Esophagus muscularis mucosa (tissue), 4 donors: Measurements from ENCODE around the gene MARVELD2. TPM values are rescaled to one million over a fixed set of nuclear protein-coding genes. Genes with fewer than 3 reads are reported as not detected.

Source experiments
- DNase-seq: peaks from one replicate; pipeline ENCODE4 v3.0.0-alpha.2; 2017; ENCODE audit errors: extremely low spot score
- H3K27ac ChIP-seq, 4 donors: fragments of 200-600 bp; sonication (generic); replicated peaks in 1 of 4; 1 replicate in 3 of 4; 2 replicates in 1 of 4; pipeline ENCODE4 v1.5.1; 2016 to 2019; ENCODE audit warnings: mild to moderate bottlenecking in 1 of 4
- H3K27me3 ChIP-seq, 4 donors: fragments of 200-600 bp; sonication (generic); one replicate each; pipeline versions ENCODE4 v1.5.1 to v1.6.0; 2016 to 2019
- H3K36me3 ChIP-seq, 4 donors: fragments of 200-600 bp; sonication (generic); one replicate each; pipeline ENCODE4 v1.5.1; 2016 to 2019
- H3K4me1 ChIP-seq, 4 donors: fragments of 200-600 bp; sonication (generic); one replicate each; pipeline ENCODE4 v1.5.1; 2016 to 2019
- H3K4me3 ChIP-seq, 4 donors: fragments of 200-600 bp; sonication (generic); 1 replicate in 2 of 4; 2 replicates in 2 of 4; pipeline ENCODE4 v1.5.1; 2016 to 2019; ENCODE audit warnings: mild to moderate bottlenecking in 4 of 4, moderate library complexity in 1 of 4
- H3K9me3 ChIP-seq, 4 donors: fragments of 200-600 bp; sonication (generic); 1 replicate in 3 of 4; 2 replicates in 1 of 4; pipeline ENCODE4 v1.5.1; 2016 to 2019
- CTCF ChIP-seq, 3 experiments: fragments of 200-600 bp in 2 of 3; fragments of 450-650 bp in 1 of 3; sonication (generic) in 2 of 3; IDR thresholded peaks; one replicate each; pipeline ENCODE4 v1.5.1; 2017 to 2019; ENCODE audit warnings: antibody characterized with exemption in 3 of 3, mild to moderate bottlenecking in 2 of 3, moderate library complexity in 1 of 3
- EP300 ChIP-seq: sonication (generic); formaldehyde crosslinking; IDR thresholded peaks from one replicate; pipeline ENCODE4 v1.6.1; 2017; ENCODE audit warnings: antibody characterized with exemption
- POLR2A ChIP-seq: fragments of 450-650 bp; IDR thresholded peaks from one replicate; pipeline ENCODE4 v1.6.1; 2017; ENCODE audit warnings: antibody characterized with exemption, moderate library complexity, mild to moderate bottlenecking, low read depth
- POLR2AphosphoS5 ChIP-seq, 2 donors: sonication (generic); formaldehyde crosslinking; IDR thresholded peaks; one replicate each; pipeline ENCODE4 v1.6.1; 2017; ENCODE audit warnings: antibody characterized with exemption in 2 of 2
- WGBS: methylation state at CpG from one replicate; pipeline ENCODE4 v1.1.5; 2018; 5-methylcytosine and 5-hydroxymethylcytosine counted together
- intact Hi-C: fragments of 100-400 bp; cut with DNase I; formaldehyde crosslinking; loops from one replicate; pipeline ENCODE4 v1.15.1; 2023
- total RNA-seq, 4 donors: library from RNA; depleted of rRNA; stranded (reverse); fragments of >200 nt; gene quantifications; one replicate each; pipeline versions ENCODE4 v1.1.0 to v1.2.1, GENCODE V29; 2016

Gene MARVELD2
- total RNA-seq, 4 donors from 2014 or later: 0.42 to 1.0 (median 0.93) TPM

DNA sequence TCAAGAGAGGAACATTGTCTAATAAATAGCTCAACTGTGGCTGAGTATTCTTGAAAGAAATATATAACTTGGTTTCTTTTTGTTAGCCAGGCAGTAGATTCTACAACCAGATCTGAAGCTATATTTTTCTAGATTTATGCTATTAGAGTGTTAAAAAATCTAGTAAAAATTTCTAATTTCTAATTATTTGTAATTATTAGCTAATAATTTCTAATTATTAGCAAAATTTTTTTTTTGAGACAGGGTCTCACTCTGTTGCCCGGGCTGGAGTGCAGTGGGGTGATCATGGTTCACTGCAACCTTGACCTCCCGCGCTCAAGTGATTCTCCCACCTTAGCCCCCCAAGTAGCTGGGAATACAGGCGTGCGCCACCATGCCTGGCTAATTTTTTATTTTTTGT lies 42.5 kb upstream of the MARVELD2 start:
- H3K36me3 ChIP-seq: peaks cover 14 to 32% (median 24%) of the 10 kb centered on the region in 4 donors
- no peaks in the 10 kb centered on the region for H3K9me3 ChIP-seq
- H3K27me3 ChIP-seq: no peaks in the 10 kb centered on the region
- peaks cover 29 to 34% (median 32%) of the 10 kb centered on the region in 4 donors for H3K4me1 ChIP-seq
- H3K4me3 ChIP-seq: no peak overlapping the region
- intact Hi-C loops: no loop called here
- H3K27ac ChIP-seq: no peak overlapping the region
- no peak for DNase-seq
- 98% methylated on average over 5 of the region's 5 CpGs for WGBS
- TF ChIP-seq POLR2AphosphoS5 (IDR thresholded peaks at IDR 0.05): no peak
- TF ChIP-seq CTCF (IDR thresholded peaks at IDR 0.05): no peak

GRCh38 chr5:69374911-69375446 lies 39.9 kb upstream of the MARVELD2 start:
- H3K27ac ChIP-seq: no peak overlapping the region
- H3K9me3 ChIP-seq: no peaks in the 10 kb centered on the region
- 95% methylated on average over 4 of the region's 4 CpGs for WGBS
- H3K4me3 ChIP-seq: no peak overlapping the region
- TF ChIP-seq CTCF (IDR thresholded peaks at IDR 0.05) (no peak), POLR2AphosphoS5 (IDR thresholded peaks at IDR 0.05) (no peak), EP300 (no peak), POLR2A (no peak)
- H3K27me3 ChIP-seq: no peaks in the 10 kb centered on the region
- no peak for DNase-seq
- H3K4me1 ChIP-seq: peaks cover 17 to 21% (median 19%) of the 10 kb centered on the region in 4 donors
- H3K36me3 ChIP-seq: peaks cover 14 to 55% (median 41%) of the 10 kb centered on the region in 4 donors
- intact Hi-C loops: no loop called here

- H3K27ac ChIP-seq: no peak overlapping the region
- H3K4me1 ChIP-seq: no peaks in the 10 kb centered on the region
- H3K9me3 ChIP-seq: no peaks in the 10 kb centered on the region
- intact Hi-C loops: no loop called here
- TF ChIP-seq POLR2AphosphoS5 (IDR thresholded peaks at IDR 0.05) (no peak), POLR2A (no peak), CTCF (IDR thresholded peaks at IDR 0.05) (no peak), EP300 (no peak)
- H3K4me3 ChIP-seq: no peak overlapping the region
- H3K36me3 ChIP-seq: peaks cover 23 to 87% (median 74%) of the 10 kb centered on the region in 4 donors
- no peaks in the 10 kb centered on the region for H3K27me3 ChIP-seq
- no peak for DNase-seq
Observed at GRCh38 chr5:69378376-69378775, 36.5 kb upstream of the MARVELD2 start.

GRCh38 chr5:69404659-69405330 lies 10.1 kb upstream of the MARVELD2 start:
- no peaks in the 10 kb centered on the region for H3K9me3 ChIP-seq
- no peaks in the 10 kb centered on the region for H3K27me3 ChIP-seq
- WGBS: 86% methylated on average over 15 of the region's 15 CpGs
- peaks cover 25 to 85% (median 51%) of the 10 kb centered on the region in 4 donors for H3K36me3 ChIP-seq
- TF ChIP-seq EP300 (no peak), POLR2A (no peak), CTCF (IDR thresholded peaks at IDR 0.05) (no peak), POLR2AphosphoS5 (IDR thresholded peaks at IDR 0.05) (no peak)
- no peaks in the 10 kb centered on the region for H3K4me1 ChIP-seq
- no peak overlapping the region for H3K27ac ChIP-seq
- no peak overlapping the region for H3K4me3 ChIP-seq
- no peak for DNase-seq
- intact Hi-C loops: no loop called here
